LNCaP clone FGC (cell line): Measurements from ENCODE around the gene NAP1L4.

ENCODE experiments used
- DNase-seq: peaks from one replicate; pipeline ENCODE4 v3.0.0-alpha.2; 2011; ENCODE audit warnings: low read depth
- H3K4me3 ChIP-seq: 2 replicates; pipeline ENCODE4 v1.5.1; 2011; ENCODE audit warnings: mild to moderate bottlenecking, low read depth, low read length, control low read depth
- TF ChIP-seq, protein P1 (sequence below): IDR thresholded peaks from 2 replicates; pipeline ENCODE4 v1.5.1; 2012; ENCODE audit warnings: mild to moderate bottlenecking; ENCODE audit not compliant: control insufficient read depth, insufficient read depth; ENCODE audit errors: extremely low read depth

The NAP1L4 gene

GRCh38 chr11:2999464-2999998, 7.4 kb upstream of the NAP1L4 start:
- TF ChIP-seq, protein P1, sequence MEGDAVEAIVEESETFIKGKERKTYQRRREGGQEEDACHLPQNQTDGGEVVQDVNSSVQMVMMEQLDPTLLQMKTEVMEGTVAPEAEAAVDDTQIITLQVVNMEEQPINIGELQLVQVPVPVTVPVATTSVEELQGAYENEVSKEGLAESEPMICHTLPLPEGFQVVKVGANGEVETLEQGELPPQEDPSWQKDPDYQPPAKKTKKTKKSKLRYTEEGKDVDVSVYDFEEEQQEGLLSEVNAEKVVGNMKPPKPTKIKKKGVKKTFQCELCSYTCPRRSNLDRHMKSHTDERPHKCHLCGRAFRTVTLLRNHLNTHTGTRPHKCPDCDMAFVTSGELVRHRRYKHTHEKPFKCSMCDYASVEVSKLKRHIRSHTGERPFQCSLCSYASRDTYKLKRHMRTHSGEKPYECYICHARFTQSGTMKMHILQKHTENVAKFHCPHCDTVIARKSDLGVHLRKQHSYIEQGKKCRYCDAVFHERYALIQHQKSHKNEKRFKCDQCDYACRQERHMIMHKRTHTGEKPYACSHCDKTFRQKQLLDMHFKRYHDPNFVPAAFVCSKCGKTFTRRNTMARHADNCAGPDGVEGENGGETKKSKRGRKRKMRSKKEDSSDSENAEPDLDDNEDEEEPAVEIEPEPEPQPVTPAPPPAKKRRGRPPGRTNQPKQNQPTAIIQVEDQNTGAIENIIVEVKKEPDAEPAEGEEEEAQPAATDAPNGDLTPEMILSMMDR, result no peak
- H3K4me3 ChIP-seq, result no peak overlapping the region
- DNase-seq, result no peak

- H3K4me3 ChIP-seq, result no peak overlapping the region
- TF ChIP-seq, protein P1, result no peak
- DNase-seq, result peak; percentile 39
Measured at GRCh38 chr11:2998073-2998850, 6.1 kb upstream of the NAP1L4 start.

- no peak overlapping the region for H3K4me3 ChIP-seq
- no peak for DNase-seq
- TF ChIP-seq, protein P1, result no peak
Measured at GRCh38 chr11:2997406-2997805, 5.3 kb upstream of the NAP1L4 start.

GRCh38 chr11:2996976-2997375, 4.8 kb upstream of the NAP1L4 start:
- TF ChIP-seq, protein P1, result no peak
- DNase-seq, result no peak
- H3K4me3 ChIP-seq, result no peak overlapping the region

- H3K4me3 ChIP-seq, result no peak overlapping the region
- DNase-seq, result no peak
- TF ChIP-seq, protein P1, result no peak
Measured at GRCh38 chr11:2995893-2996554, 3.9 kb upstream of the NAP1L4 start.

DNA sequence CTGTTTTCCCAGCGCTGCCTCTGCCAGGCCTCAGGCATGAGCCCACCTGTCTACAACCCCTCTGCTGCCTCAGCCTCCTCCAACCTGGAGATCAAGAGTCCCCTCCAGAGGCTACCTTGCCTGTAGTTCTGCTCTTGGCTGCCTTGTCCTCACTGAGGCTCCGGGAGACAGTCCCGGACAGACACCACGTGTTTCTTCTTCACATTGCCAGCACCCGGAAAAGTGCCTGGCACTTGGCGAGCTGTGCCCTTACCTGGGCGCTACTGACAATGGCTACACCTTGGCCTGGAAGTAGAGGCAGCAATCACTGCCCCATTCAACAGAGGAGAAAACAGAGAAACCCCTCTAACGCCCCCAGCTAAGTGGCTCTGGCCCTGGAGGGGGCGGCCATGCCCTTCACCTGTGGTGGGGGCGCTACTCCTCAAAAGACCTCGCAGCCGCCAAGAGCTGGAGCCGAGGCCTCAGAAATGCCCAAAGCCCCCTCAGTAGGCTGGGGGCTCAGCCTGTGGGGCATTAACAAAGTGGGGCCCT, 3.0 kb upstream of the NAP1L4 start:
- no peak for DNase-seq
- no peak overlapping the region for H3K4me3 ChIP-seq
- TF ChIP-seq, protein P1, result no peak

DNA sequence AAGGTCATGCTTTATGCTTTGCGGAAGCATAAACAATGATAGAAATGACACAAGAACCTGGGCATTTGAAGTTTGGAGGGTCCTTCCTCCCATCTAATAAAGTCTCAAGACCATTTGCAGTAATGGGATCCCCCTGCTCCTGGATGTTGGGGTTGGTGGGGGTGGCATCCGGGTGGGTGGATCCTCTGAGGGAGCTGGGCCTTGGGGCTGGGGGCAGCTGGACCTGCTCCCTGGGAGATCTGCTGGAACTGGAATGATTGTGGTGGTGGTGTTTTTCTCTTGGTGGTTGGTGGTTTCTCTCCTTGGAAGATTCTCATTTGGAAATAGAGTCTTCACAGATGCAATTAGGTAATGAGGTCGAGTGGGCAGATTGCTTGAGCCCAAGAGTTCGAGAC, 2.2 kb upstream of the NAP1L4 start:
- TF ChIP-seq, protein P1, result no peak
- DNase-seq, result no peak
- H3K4me3 ChIP-seq, result no peak overlapping the region
